ENCODE results near the gene ATG10.
"Not testable (repeated sequence)": the region's sequence is repeated elsewhere in the genome, so short reads cannot be mapped to it uniquely, and the experiment has no call there.

The ATG10 gene

DNA sequence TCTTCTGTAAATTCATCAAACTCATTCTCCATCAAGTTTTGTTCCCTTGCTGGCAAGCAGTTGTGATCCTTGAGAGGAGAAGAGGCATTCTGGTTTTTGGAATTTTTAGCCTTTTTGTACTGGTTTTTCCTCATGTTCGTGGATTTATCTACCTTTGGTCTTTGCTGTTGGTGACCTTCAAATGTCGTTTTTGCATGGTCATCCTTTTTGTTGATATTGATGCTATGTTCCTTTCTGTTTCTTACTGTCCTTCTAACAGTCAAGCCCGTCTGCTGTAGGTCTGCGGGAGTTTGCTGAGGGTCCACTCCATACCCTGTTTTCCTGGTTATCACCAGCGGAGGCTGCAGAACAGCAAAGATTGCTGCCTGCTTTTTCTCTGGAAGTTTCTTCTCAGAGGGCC lies 165.4 kb downstream of the ATG10 start:
- DNase-seq (ENCODE audit: low spot score): no peak
- TF ChIP-seq, protein P1, sequence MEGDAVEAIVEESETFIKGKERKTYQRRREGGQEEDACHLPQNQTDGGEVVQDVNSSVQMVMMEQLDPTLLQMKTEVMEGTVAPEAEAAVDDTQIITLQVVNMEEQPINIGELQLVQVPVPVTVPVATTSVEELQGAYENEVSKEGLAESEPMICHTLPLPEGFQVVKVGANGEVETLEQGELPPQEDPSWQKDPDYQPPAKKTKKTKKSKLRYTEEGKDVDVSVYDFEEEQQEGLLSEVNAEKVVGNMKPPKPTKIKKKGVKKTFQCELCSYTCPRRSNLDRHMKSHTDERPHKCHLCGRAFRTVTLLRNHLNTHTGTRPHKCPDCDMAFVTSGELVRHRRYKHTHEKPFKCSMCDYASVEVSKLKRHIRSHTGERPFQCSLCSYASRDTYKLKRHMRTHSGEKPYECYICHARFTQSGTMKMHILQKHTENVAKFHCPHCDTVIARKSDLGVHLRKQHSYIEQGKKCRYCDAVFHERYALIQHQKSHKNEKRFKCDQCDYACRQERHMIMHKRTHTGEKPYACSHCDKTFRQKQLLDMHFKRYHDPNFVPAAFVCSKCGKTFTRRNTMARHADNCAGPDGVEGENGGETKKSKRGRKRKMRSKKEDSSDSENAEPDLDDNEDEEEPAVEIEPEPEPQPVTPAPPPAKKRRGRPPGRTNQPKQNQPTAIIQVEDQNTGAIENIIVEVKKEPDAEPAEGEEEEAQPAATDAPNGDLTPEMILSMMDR (IDR thresholded peaks at IDR 0.05; ENCODE audit: extremely low read depth, missing control alignments): no peak

DNA sequence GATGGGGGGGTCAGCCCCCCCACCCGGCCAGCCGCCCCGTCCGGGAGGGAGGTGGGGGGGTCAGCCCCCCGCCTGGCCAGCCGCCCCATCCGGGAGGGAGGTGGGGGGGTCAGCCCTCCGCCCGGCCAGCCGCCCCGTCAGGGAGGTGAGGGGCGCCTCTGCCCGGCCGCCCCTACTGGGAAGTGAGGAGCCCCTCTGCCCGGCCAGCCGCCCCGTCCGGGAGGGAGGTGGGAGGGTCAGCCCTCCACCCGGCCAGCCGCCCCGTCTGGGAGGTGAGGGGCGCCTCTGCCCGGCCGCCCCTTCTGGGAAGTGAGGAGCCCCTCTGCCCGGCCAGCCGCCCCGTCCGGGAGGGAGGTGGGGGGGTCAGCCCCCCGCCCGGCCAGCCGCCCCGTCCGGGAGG lies 168.0 kb downstream of the ATG10 start:
- not testable (repeated sequence) for DNase-seq (ENCODE audit: low spot score)

DNA sequence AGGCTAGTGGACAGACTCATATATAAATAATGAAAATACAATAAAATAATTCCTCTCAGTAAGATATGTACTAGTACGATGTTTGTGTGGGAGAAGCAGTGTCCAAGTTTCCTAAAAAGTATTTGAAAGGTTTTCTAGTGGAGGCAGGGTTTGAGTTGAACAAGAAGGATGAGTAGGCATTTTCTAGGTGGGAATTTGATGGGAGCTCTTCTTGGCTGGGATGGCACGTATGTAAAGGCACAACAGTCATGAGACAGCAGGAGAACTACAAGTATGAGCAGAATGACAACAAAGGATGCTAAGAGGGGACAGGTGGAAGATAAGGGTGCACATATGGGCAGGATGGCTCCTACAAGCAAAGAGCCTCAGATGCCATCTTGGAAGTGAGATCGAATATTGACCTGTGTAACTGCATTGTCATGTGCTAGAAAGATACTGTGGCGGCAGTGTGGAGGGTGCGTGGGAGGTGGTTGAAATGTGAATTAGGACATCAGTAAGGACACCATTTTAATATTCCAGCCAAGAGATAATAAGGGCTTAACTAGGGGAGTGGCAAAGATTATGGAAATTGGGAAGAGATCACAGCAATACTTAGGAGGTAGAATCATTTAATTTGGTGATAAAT lies 170.5 kb downstream of the ATG10 start:
- no peak for DNase-seq (ENCODE audit: low spot score)
- TF ChIP-seq, protein P1 (IDR thresholded peaks at IDR 0.05; ENCODE audit: extremely low read depth, missing control alignments): no peak

DNA sequence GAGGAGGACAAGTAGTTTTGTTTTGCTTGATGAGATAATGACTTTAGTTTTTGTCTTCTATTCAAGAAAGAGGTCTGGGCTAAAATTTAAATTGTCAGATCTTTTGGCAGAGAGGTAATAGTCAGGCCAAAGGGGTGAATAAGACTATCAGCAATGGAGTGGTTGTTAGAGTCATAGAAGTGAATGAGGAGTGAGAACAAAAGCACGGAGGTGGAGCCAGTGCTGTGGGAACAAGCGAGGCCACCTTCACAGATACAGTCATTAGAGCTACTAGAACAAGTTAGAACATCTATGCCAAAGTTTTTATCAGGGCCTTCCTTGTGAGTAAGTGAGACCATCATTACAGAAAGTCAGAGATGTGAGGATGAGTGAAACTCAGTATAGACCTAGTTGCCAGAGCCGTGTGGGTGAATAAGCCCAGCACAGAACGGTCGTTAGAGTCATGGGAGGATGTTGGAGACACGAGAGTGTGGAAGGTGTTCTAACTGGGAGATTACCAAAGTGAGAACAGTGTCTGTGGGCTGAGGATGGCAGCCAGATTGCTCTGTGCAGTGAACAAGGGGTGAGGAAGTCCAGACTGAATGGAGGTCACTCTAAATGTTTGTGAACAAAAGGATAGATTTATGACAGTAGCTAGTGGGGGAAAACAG lies 171.2 kb downstream of the ATG10 start:
- DNase-seq (ENCODE audit: low spot score): no peak
- TF ChIP-seq, protein P1 (IDR thresholded peaks at IDR 0.05; ENCODE audit: extremely low read depth, missing control alignments): no peak

DNA sequence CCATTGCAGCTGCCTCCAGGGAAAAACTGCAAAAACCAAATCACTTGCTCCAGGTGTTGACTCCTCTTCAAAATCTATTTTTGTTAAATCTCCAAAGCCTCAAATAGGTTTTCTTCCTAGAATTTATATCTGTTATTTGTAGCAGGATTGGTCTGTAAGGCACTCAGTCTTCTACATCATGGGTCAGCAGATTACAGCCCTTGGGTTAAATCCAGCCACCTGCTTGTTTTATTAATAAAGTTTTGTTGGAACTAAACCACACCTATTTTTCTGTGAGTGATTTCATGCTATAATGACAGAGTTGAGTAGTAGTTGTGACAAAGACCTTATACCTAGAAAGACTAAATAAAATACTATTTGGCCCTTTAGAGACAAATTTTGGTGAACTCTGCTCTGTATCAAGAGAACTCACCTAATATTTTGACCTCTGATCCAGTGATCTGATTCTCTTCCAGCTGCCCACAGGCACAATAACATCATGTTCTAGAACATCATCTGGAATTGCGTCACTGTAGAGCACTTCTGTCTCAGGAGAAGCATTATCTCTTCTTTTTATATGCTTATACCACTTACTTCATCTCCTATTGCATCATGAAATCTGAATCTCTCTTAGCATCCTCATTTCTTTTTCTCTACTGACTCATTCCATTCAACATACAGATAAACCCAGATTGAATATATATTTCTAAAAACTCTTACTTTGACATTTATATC lies 176.2 kb downstream of the ATG10 start:
- TF ChIP-seq, protein P1 (IDR thresholded peaks at IDR 0.05; ENCODE audit: extremely low read depth, missing control alignments): no peak
- DNase-seq (ENCODE audit: low spot score): no peak

DNA sequence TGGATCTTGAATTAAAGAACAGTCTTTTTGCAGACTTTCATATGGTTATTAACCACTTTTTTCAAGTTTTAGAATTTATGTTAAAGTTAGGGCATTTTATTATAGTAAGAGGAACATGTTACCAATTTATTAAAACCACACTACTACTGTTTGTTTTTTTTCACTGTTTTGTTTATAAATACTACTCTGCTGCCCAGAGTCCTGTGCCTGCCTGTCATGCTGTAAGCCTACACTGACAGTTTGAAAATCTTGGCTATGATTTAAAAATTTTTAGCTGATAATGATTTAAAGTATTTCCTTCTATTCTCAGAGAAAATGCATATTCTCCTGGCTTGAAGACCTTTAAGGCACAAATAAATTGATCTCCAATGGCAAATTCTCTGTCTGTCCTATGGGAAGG lies 177.6 kb downstream of the ATG10 start:
- TF ChIP-seq, protein P1 (IDR thresholded peaks at IDR 0.05; ENCODE audit: extremely low read depth, missing control alignments): no peak

DNA sequence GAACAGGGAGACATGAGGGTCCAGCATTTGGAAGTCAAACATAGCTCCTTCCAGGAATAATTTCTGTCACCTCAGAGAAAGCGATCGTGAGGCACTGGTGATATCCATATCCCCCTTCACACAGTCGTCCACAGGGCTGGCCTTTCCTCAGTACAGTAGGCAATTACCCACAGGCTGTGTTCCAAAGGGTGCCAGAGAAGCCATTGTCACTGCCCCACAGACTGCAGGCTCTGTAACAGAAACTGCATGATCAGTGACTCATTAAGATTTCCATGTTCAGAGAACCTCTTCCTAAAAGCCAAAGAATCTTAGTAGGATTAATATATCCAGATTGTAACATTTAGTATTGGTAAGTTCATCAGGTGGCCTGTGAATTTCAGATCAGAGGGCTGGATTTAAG lies 178.7 kb downstream of the ATG10 start:
- TF ChIP-seq, protein P1 (IDR thresholded peaks at IDR 0.05; ENCODE audit: extremely low read depth, missing control alignments): no peak
- DNase-seq (ENCODE audit: low spot score): no peak

More for the DNA sequence above, 177.6 kb downstream of the ATG10 start:
- no peak for DNase-seq (ENCODE audit: low spot score)
